Esophagus squamous epithelium (tissue), 5 donors: ENCODE data around the gene SH3TC1. TPM values are rescaled to one million over a fixed set of nuclear protein-coding genes. Genes with fewer than 3 reads are reported as not detected.

Experiments
- DNase-seq: peaks from one replicate; lab custom pipeline; 2025; lab: John Stamatoyannopoulos, UW
- H3K27ac ChIP-seq, 4 donors: fragments of 200-600 bp; sonication (generic); one replicate each; pipeline ENCODE4 v1.5.1; 2016 to 2019; ENCODE audit warnings: mild to moderate bottlenecking in 1 of 4
- H3K27me3 ChIP-seq, 4 donors: fragments of 200-600 bp; sonication (generic); 1 replicate in 3 of 4; 2 replicates in 1 of 4; pipeline versions ENCODE4 v1.5.1 to v1.6.0; 2017 to 2021; ENCODE audit warnings: antibody characterized with exemption in 1 of 4
- H3K36me3 ChIP-seq, 3 donors: fragments of 200-600 bp; sonication (generic); one replicate each; pipeline ENCODE4 v1.5.1; 2016 to 2019
- H3K4me1 ChIP-seq, 3 donors: fragments of 200-600 bp; sonication (generic); one replicate each; pipeline ENCODE4 v1.5.1; 2017 to 2019
- H3K4me3 ChIP-seq, 4 donors: fragments of 200-600 bp; sonication (generic); 1 replicate in 3 of 4; 2 replicates in 1 of 4; pipeline ENCODE4 v1.5.1; 2016 to 2019; ENCODE audit warnings: mild to moderate bottlenecking in 2 of 4, moderate library complexity in 1 of 4
- H3K9me3 ChIP-seq, 3 donors: fragments of 200-600 bp; sonication (generic); one replicate each; pipeline ENCODE4 v1.5.1; 2016 to 2019
- POLR2A ChIP-seq, 4 donors: fragments of 450-650 bp; IDR thresholded peaks; one replicate each; pipeline ENCODE4 v1.6.1; 2017; ENCODE audit warnings: antibody characterized with exemption in 4 of 4, mild to moderate bottlenecking in 4 of 4, moderate library complexity in 3 of 4
- WGBS, 2 donors: methylation state at CpG; one replicate each; pipeline ENCODE4 v1.1.5; 2018; 5-methylcytosine and 5-hydroxymethylcytosine counted together
- intact Hi-C: fragments of 100-400 bp; cut with DNase I; formaldehyde crosslinking; loops from one replicate; pipeline ENCODE4 v1.15.0; 2022
- total RNA-seq, 4 donors: library from RNA; depleted of rRNA; stranded (reverse); fragments of >200 nt; gene quantifications; one replicate each; pipeline ENCODE4 v1.1.0, GENCODE V29; 2016
- TF ChIP-seq, protein P1 (sequence below), 6 experiments: fragments of 450-650 bp in 4 of 6; fragments of 200-600 bp in 2 of 6; sonication (generic) in 2 of 6; IDR thresholded peaks; one replicate each; pipeline ENCODE4 v1.5.1; 2016 to 2019; ENCODE audit warnings: antibody characterized with exemption in 6 of 6, mild to moderate bottlenecking in 4 of 6, moderate library complexity in 4 of 6
- donor health status: DM: yes; HTN: yes; CAD: no.

The SH3TC1 gene
- total RNA-seq, 4 donors from 2014 or later, result 24.6 to 31.2 (median 27.1) TPM

DNA sequence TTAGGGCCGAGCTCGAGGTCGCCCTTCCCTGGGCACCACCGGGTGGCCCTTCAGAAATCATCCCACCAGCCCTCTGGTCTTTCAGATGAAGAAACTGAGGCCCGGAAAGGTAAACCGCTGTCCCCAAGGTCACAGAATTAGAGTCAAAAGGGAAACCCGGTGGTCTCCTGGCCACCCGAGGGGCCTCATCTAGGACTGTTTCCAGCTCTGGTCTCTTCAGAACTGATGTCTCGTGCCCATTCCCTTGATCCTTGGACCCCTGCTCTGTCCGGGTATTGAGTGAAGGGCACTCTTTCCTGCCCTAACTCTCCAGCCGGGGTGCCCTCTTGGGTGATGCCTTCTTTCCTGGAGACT lies 71.3 kb downstream of the SH3TC1 start:
- H3K4me3 ChIP-seq, result peak overlapping the region; percentile 22 to 72 (median 37)
- intact Hi-C loops, result no loop called here
- 45% methylated on average over 5 of the region's 11 CpGs; no CpG with 5 or more reads in 1 of the 2 donors for WGBS, 2 donors
- no peaks in the 10 kb centered on the region for H3K36me3 ChIP-seq
- no peaks in the 10 kb centered on the region for H3K9me3 ChIP-seq
- peaks cover 0 to 56% (median 8%) of the 10 kb centered on the region in 4 donors for H3K27me3 ChIP-seq
- peak overlapping the region in 3 of 4 donors; percentile 46 to 86 (median 78) for H3K27ac ChIP-seq
- no peak for DNase-seq
- TF ChIP-seq, protein P1, sequence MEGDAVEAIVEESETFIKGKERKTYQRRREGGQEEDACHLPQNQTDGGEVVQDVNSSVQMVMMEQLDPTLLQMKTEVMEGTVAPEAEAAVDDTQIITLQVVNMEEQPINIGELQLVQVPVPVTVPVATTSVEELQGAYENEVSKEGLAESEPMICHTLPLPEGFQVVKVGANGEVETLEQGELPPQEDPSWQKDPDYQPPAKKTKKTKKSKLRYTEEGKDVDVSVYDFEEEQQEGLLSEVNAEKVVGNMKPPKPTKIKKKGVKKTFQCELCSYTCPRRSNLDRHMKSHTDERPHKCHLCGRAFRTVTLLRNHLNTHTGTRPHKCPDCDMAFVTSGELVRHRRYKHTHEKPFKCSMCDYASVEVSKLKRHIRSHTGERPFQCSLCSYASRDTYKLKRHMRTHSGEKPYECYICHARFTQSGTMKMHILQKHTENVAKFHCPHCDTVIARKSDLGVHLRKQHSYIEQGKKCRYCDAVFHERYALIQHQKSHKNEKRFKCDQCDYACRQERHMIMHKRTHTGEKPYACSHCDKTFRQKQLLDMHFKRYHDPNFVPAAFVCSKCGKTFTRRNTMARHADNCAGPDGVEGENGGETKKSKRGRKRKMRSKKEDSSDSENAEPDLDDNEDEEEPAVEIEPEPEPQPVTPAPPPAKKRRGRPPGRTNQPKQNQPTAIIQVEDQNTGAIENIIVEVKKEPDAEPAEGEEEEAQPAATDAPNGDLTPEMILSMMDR (IDR thresholded peaks at IDR 0.05), result no peak
- TF ChIP-seq POLR2A (IDR thresholded peaks at IDR 0.05), result no peak
- H3K4me1 ChIP-seq, result peaks cover 13 to 73% (median 32%) of the 10 kb centered on the region in 3 donors

DNA sequence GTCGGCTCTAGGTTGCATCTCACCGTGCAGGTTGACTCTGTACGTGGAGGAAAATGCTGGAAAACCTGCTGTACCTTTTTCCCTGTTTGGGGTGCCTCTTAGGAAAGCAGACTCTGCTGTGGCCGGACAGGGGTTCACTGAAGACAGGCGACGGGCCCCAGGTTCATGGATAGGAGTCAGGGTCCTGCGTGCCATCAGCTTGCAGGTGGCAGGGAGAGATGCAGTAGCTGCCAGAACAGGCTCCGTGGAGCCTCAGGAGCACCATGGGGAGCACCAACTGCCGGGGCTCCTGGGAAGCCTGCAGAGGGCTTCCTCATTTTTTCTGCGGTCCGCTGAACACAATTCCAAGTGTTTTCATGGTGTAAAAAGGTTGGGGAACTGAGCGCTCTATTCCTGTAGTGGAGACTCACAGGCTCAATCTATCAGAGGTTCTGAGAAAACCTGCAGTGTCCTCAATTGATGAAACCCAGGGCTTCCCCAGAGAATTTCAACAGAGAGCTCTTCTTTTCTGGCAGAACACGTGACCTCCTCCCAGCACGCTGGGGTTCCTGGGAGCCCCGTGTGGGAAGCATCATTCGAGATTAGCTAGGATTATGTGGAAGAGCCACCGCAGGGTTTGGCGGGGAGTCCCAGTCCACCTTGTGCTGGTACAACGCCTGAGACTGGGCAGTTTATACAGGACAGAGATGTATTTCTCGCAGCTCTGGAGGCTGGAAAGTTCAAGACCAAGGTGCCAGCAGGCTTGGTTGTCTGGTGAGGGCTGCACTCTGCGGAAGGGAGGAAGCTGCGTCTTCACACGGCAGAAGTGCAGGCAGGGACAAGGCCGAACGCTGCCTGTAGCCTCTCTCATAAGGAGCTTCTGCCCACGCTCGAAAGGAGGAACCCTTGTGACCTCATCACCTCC lies 72.1 kb downstream of the SH3TC1 start:
- DNase-seq, result no peak
- Histone ChIP-seq H3K4me1 (peaks cover 13 to 80% (median 39%) of the 10 kb centered on the region in 3 donors), H3K36me3 (no peaks in the 10 kb centered on the region), H3K27me3 (peaks cover 0 to 56% (median 8%) of the 10 kb centered on the region in 4 donors), H3K4me3 (peak overlapping the region in 3 of 4 donors; percentile 22 to 72 (median 49)), H3K27ac (peak overlapping the region in 1 of 4 donors; percentile 78), H3K9me3 (no peaks in the 10 kb centered on the region)
- TF ChIP-seq, protein P1 (IDR thresholded peaks at IDR 0.05), result no peak
- no peak for TF ChIP-seq POLR2A (IDR thresholded peaks at IDR 0.05)
- WGBS, 2 donors, result 64 to 79% methylated on average over 11 to 14 of the region's 27 CpGs
- intact Hi-C loops, result no loop called here

DNA sequence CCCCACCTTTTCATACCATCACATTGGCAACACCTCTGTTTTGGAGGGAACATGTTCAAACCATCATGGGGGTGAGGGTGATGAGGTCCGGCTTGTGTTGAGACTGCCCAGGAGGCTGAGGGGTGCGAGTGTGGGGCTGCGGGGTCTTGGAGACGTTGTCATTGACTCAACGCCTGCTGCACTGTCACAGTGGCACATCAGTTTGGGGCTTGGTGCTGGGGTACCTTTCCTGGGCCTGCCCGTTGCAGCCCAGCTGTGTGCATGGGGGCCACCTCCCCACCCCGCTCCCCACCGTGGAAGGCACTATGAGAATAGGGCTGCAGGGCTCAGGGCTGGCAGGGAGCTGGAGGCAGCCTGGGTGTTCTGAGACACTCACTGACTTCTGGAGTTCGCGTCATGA lies 72.7 kb downstream of the SH3TC1 start:
- H3K4me3 ChIP-seq, result peak overlapping the region in 2 of 4 donors; percentile 34 to 49
- 96 to 97% methylated on average over 4 to 5 of the region's 10 CpGs for WGBS, 2 donors
- peaks cover 20 to 85% (median 45%) of the 10 kb centered on the region in 3 donors for H3K4me1 ChIP-seq
- no peaks in the 10 kb centered on the region for H3K9me3 ChIP-seq
- peaks cover 0 to 56% (median 8%) of the 10 kb centered on the region in 4 donors for H3K27me3 ChIP-seq
- H3K36me3 ChIP-seq, result no peaks in the 10 kb centered on the region
- no peak for DNase-seq
- intact Hi-C loops, result no loop called here
- no peak for TF ChIP-seq POLR2A (IDR thresholded peaks at IDR 0.05)
- TF ChIP-seq, protein P1 (IDR thresholded peaks at IDR 0.05), result no peak
- peak overlapping the region in 1 of 4 donors; percentile 76 for H3K27ac ChIP-seq

DNA sequence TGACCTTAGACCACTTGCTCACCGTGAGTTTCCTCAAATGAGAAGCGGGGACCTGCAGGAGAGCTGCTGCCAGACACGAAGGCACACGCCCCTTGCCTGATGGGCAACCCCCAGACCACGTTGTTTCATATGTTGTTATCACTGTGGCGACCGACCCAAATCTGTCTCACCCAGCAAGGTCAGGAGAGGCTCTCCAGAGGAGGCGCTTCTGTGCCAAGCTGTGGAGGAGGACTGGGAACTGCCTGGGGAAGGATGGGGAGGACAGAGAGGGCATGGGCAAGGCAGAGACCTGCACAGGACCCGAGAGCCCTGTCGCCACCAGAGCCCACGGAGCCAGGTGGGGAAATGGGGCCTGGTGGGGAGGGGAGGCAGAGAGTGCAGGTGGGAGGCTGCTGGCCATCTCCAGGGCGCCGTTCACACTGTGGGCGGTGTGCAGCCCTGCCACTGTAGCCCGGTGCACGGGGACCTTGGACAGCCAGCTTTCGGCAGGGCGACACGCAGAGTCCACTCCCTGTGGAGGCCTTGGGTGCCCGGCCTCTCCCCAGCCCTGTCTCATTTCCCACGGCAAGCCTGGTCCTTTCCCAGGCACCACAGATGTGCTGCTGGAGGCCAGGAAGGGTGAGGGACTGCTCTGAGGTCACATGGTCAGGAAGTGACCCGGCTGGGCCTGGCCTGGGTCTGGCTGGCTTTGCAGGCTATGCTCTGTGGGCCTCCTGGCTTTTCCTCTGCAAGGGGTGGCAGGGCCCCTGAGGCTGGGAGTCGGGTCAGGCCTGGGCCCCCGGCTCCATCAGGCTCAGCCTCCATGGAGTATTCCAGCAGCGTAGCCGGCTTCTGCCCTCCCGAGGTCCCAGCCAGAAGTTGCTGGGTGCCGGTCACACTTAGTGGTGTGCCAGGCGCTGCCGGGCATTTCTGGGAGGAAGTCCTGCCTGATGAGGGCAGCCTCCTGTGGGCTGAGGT lies 73.7 kb downstream of the SH3TC1 start:
- H3K4me1 ChIP-seq, result peaks cover 21 to 85% (median 40%) of the 10 kb centered on the region in 3 donors
- peak overlapping the region in 1 of 4 donors; percentile 34 for H3K4me3 ChIP-seq
- WGBS, 2 donors, result 41 to 51% methylated on average over 5 to 13 of the region's 30 CpGs
- no peaks in the 10 kb centered on the region for H3K36me3 ChIP-seq
- intact Hi-C loops, result no loop called here
- peak overlapping the region; percentile 16 to 76 (median 44) for H3K27ac ChIP-seq
- no peak for TF ChIP-seq POLR2A (IDR thresholded peaks at IDR 0.05)
- TF ChIP-seq, protein P1 (IDR thresholded peaks at IDR 0.05), result no peak
- peaks cover 0 to 53% (median 8%) of the 10 kb centered on the region in 4 donors for H3K27me3 ChIP-seq
- H3K9me3 ChIP-seq, result no peaks in the 10 kb centered on the region
- no peak for DNase-seq
